AG04450 (cell line): ENCODE data around the gene HIKESHI. TPM values are rescaled to one million over a fixed set of nuclear protein-coding genes. Genes with fewer than 3 reads are reported as not detected.

ENCODE experiments used
- CTCF ChIA-PET: fragments of 300-600, 350-600 bp; formaldehyde crosslinking; extraction: SDS; loops from one replicate; lab custom pipeline; 2022; ENCODE audit warnings: antibody characterized with exemption, inconsistent platforms; lab: Charles Lee
- POLR2A ChIA-PET: fragments of 350-600 bp; formaldehyde crosslinking; extraction: SDS; loops from one replicate; lab custom pipeline; 2021; ENCODE audit warnings: antibody characterized with exemption, inconsistent platforms; lab: Yijun Ruan, JAX
- DNase-seq: peaks from one replicate; pipeline ENCODE4 v3.0.0-alpha.2; 2011; ENCODE audit warnings: low read depth, low spot score
- H3K27ac ChIP-seq: one replicate; pipeline ENCODE4 v1.5.1; 2012; ENCODE audit warnings: low read depth, low read length, control low read depth
- H3K27me3 ChIP-seq: one replicate; pipeline ENCODE4 v1.6.0; 2012; ENCODE audit warnings: low read length; ENCODE audit not compliant: control insufficient read depth, insufficient read depth
- H3K4me3 ChIP-seq: 2 replicates; pipeline ENCODE4 v1.5.1; 2011; ENCODE audit warnings: mild to moderate bottlenecking, low read depth, low read length, control low read depth
- H3K9me3 ChIP-seq: 2 replicates; pipeline ENCODE4 v1.5.1; 2012; ENCODE audit warnings: low read length; ENCODE audit not compliant: control insufficient read depth, insufficient read depth
- CTCF ChIP-seq: IDR thresholded peaks from 2 replicates; pipeline ENCODE4 v1.5.1; 2011; ENCODE audit warnings: low read depth, low read length, control low read depth, inconsistent platforms
- polyA plus RNA-seq: library from polyadenylated mRNA; depleted of rRNA; stranded (reverse); fragments of >200 nt; gene quantifications from 2 replicates; pipeline ENCODE4 v1.2.3, GENCODE V29; 2011

The HIKESHI gene
- polyA plus RNA-seq, 1 experiment: 129 TPM

GRCh38 chr11:86274503-86274902 is 27.5 kb upstream of the HIKESHI start:
- H3K27me3 ChIP-seq: no peaks in the 10 kb centered on the region
- POLR2A ChIA-PET: no interaction called here
- no peaks in the 10 kb centered on the region for H3K9me3 ChIP-seq
- CTCF ChIA-PET: no interaction called here
- no peak for TF ChIP-seq CTCF
- H3K27ac ChIP-seq: no peak overlapping the region
- no peak for DNase-seq
- no peak overlapping the region for H3K4me3 ChIP-seq

- Histone ChIP-seq H3K27me3 (no peaks in the 10 kb centered on the region), H3K4me3 (no peak overlapping the region), H3K27ac (no peak overlapping the region), H3K9me3 (no peaks in the 10 kb centered on the region)
- POLR2A ChIA-PET: no interaction called here
- CTCF ChIA-PET: no interaction called here
- no peak for DNase-seq
- no peak for TF ChIP-seq CTCF
These were observed 27.0 kb upstream of the HIKESHI start for GRCh38 chr11:86274999-86275398.

GRCh38 chr11:86275493-86276370 is 26.3 kb upstream of the HIKESHI start:
- POLR2A ChIA-PET: no interaction called here
- H3K4me3 ChIP-seq: no peak overlapping the region
- TF ChIP-seq CTCF: no peak
- no peaks in the 10 kb centered on the region for H3K9me3 ChIP-seq
- no peaks in the 10 kb centered on the region for H3K27me3 ChIP-seq
- DNase-seq: no peak
- no peak overlapping the region for H3K27ac ChIP-seq
- CTCF ChIA-PET: interaction anchor here (2.1 kb wide), 1 partner anchor 234 kb away, joined by 6 read pairs; no protein-coding TSS in a partner anchor

GRCh38 chr11:86277741-86278140 is 24.3 kb upstream of the HIKESHI start:
- Histone ChIP-seq H3K27me3 (no peaks in the 10 kb centered on the region), H3K27ac (no peak overlapping the region), H3K4me3 (no peak overlapping the region), H3K9me3 (no peaks in the 10 kb centered on the region)
- no peak for DNase-seq
- TF ChIP-seq CTCF: no peak
- CTCF ChIA-PET: interaction anchor here (1.0 to 2.1 kb wide), 3 partner anchors 14 to 423 kb away, joined by 3 to 8 read pairs (median 6); partner anchors contain the start of gene CCDC83
- POLR2A ChIA-PET: no interaction called here

- TF ChIP-seq CTCF: no peak
- ChIA-PET CTCF (interaction anchor here (0.6 to 2.1 kb wide), 3 partner anchors 85 to 423 kb away, joined by 3 to 8 read pairs (median 6); partner anchors contain the start of gene CCDC83), POLR2A (no interaction called here)
- no peaks in the 10 kb centered on the region for H3K27me3 ChIP-seq
- no peak overlapping the region for H3K4me3 ChIP-seq
- no peak overlapping the region for H3K27ac ChIP-seq
- DNase-seq: no peak
- H3K9me3 ChIP-seq: no peaks in the 10 kb centered on the region
These were observed 23.8 kb upstream of the HIKESHI start for GRCh38 chr11:86278226-86278625.
